Activated gamma-delta T cell (primary cell): ENCODE results near the gene PELI2.

Source experiments
- DNase-seq: peaks from one replicate; lab custom pipeline; 2025; lab: John Stamatoyannopoulos, UW

Gene PELI2

GRCh38 chr14:56349960-56350359, 231.7 kb downstream of the PELI2 start:
- no peak for DNase-seq
